HepG2 (cell line): ENCODE measurements around the gene SLC25A36.

ENCODE experiments used
- CBX5 ChIP-seq: sonication (generic); formaldehyde crosslinking; IDR thresholded peaks from 2 replicates; pipeline ENCODE4 v1.4.0; 2020; ENCODE audit warnings: missing genetic modification reagents, borderline replicate concordance
- EP300 ChIP-seq, 3 experiments: sonication (generic) in 1 of 3; formaldehyde crosslinking in 1 of 3; IDR thresholded peaks; 2 replicates each; pipeline versions ENCODE4 v1.5.1 to v1.6.1; 2011 to 2020; ENCODE audit warnings: low read depth in 2 of 3, low read length in 2 of 3, borderline replicate concordance in 1 of 3, improper control_type of control experiment in 1 of 3, mild to moderate bottlenecking in 1 of 3, missing genetic modification reagents in 1 of 3, moderate library complexity in 1 of 3
- EZH2 ChIP-seq: conservative IDR thresholded peaks from 2 replicates; pipeline ENCODE4 v1.6.1; 2012; ENCODE audit warnings: mild to moderate bottlenecking, low read depth, low read length, moderate library complexity
- RELA ChIP-seq: sonication (generic); formaldehyde crosslinking; IDR thresholded peaks from 2 replicates; pipeline ENCODE4 v1.4.0; 2020; ENCODE audit warnings: missing genetic modification reagents
- ZNF549 ChIP-seq: sonication (generic); formaldehyde crosslinking; IDR thresholded peaks from 2 replicates; pipeline ENCODE4 v1.5.0; 2020; ENCODE audit warnings: missing genetic modification reagents

DNA sequence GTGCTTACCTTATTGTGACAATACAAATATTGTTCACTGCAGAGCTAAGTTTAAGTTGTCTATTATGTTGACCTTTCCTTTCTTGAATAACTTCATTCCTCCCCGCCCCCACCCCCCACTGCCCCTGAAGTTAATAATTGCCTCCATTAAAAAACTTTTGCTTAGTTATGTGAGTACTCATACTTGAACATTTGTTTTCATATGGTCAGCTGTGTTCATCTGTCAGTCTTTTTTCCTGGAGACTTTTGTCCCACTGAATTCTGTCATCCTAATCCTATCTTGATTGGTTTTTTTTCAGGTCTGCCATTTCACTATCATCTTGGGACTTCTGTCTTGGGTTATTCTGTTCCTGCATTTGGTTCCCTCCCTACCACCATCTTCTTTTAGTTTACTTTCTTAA is 8.5 kb downstream of the SLC25A36 start:
- no peak for TF ChIP-seq EZH2
- no peak for TF ChIP-seq EP300 (IDR thresholded peaks at IDR 0.05; ENCODE audit: low read depth in 2 of 2, low read length in 2 of 2)
- no peak for TF ChIP-seq EP300 (CRISPR knock-in tag; IDR thresholded peaks at IDR 0.05; ENCODE audit: borderline replicate concordance)
- no peak for TF ChIP-seq ZNF549
- no peak for TF ChIP-seq RELA
- TF ChIP-seq CBX5, result no peak
